ENCODE measurements around the gene LTBP2. TPM values are rescaled to one million over a fixed set of nuclear protein-coding genes. Genes with fewer than 3 reads are reported as not detected.

Gene LTBP2
- total and polyA plus RNA-seq, 2 of the 13 experiments (the other 11 are each of a cell fraction or from before 2014, with no cell fraction given): 0.20 to 0.41 TPM

GRCh38 chr14:74543771-74544438 lies 68.1 kb downstream of the LTBP2 start:
- Histone ChIP-seq H3K27ac (ENCODE audit: extremely low read length, insufficient read depth, low read length) (no peak overlapping the region), H3K4me1 (ENCODE audit: insufficient read depth, low read length) (peaks cover 16% of the 10 kb centered on the region), H3K9me3 (ENCODE audit: low read length) (no peaks in the 10 kb centered on the region), H2AFZ (ENCODE audit: low read length) (no peak overlapping the region), H3K27me3 (ENCODE audit: control insufficient read depth in 1 of 2, insufficient read depth in 2 of 2, low read length in 2 of 2) (peaks cover 2 to 42% of the 10 kb centered on the region in 2 experiments; a peak in 3 of 5 replicates), H4K20me1 (ENCODE audit: insufficient read depth, low read length) (no peaks in the 10 kb centered on the region), H3K79me2 (ENCODE audit: insufficient read depth, low read length) (no peaks in the 10 kb centered on the region), H3K4me2 (ENCODE audit: low read depth, low read length) (no peak overlapping the region), H3K36me3 (replicated peaks in 1 of 2; ENCODE audit: control insufficient read depth in 1 of 2, insufficient read depth in 2 of 2, low read length in 2 of 2) (no peaks in the 10 kb centered on the region), H3K9ac (ENCODE audit: insufficient read depth, low read depth, low read length) (no peak overlapping the region), H3K4me3 (replicated peaks in 1 of 3; ENCODE audit: insufficient read depth in 1 of 3, low read depth in 2 of 3, low read length in 3 of 3) (no peak overlapping the region)
- in situ Hi-C loops (cut with HindIII; ENCODE audit: extremely low pct_ligation_motif_present, low pct_unique_long_range_greater_than_20kb): no loop called here
- FAIRE-seq (no peak), DNase-seq (ENCODE audit: low spot score) (no peak), ATAC-seq (no peak)
- intact Hi-C loops (cut with micrococcal nuclease; ENCODE audit: unreplicated experiment): no loop called here
- POLR2A ChIA-PET: no interaction called here
- CTCF ChIA-PET (ENCODE audit: low intra/inter-chr PET ratio, low total read pairs): no interaction called here
- no TSS peak for BruUV-seq (replicated peaks)
- TF ChIP-seq HBP1 (CRISPR knock-in tag; IDR thresholded peaks at IDR 0.05; ENCODE audit: low read depth) (no peak), ZNF780A (CRISPR knock-in tag; IDR thresholded peaks at IDR 0.05) (no peak), NFYC (CRISPR knock-in tag; IDR thresholded peaks at IDR 0.05) (no peak), BRCA1 (CRISPR knock-in tag; IDR thresholded peaks at IDR 0.05) (no peak), ZBTB20 (CRISPR knock-in tag; IDR thresholded peaks at IDR 0.05; ENCODE audit: borderline replicate concordance, low read depth) (no peak), PBX3 (CRISPR knock-in tag; IDR thresholded peaks at IDR 0.05; ENCODE audit: borderline replicate concordance) (no peak), NFE2L1 (CRISPR knock-in tag; IDR thresholded peaks at IDR 0.05; ENCODE audit: borderline replicate concordance) (no peak), ATF7-NPFF (CRISPR knock-in tag; IDR thresholded peaks at IDR 0.05; ENCODE audit: low read depth) (no peak), ZFY (CRISPR knock-in tag; IDR thresholded peaks at IDR 0.05) (no peak), ZNF839 (CRISPR knock-in tag; IDR thresholded peaks at IDR 0.05; ENCODE audit: borderline replicate concordance) (no peak), GMEB2 (CRISPR knock-in tag; IDR thresholded peaks at IDR 0.05; ENCODE audit: low read depth) (no peak), ATF2 (CRISPR knock-in tag; IDR thresholded peaks at IDR 0.05) (no peak)
- WGBS (ENCODE audit: low lambda C conversion rate): 3% methylated on average over 3 of the region's 5 CpGs

Measured in HepG2 (cell line).